ENCODE data around the gene MAG. TPM values are rescaled to one million over a fixed set of nuclear protein-coding genes. Genes with fewer than 3 reads are reported as not detected.

The MAG gene
- total and polyA plus RNA-seq, 2 of the 8 experiments (the other 6 are each of a cell fraction or from before 2014, with no cell fraction given) = 0.20 to 1.3 TPM

DNA sequence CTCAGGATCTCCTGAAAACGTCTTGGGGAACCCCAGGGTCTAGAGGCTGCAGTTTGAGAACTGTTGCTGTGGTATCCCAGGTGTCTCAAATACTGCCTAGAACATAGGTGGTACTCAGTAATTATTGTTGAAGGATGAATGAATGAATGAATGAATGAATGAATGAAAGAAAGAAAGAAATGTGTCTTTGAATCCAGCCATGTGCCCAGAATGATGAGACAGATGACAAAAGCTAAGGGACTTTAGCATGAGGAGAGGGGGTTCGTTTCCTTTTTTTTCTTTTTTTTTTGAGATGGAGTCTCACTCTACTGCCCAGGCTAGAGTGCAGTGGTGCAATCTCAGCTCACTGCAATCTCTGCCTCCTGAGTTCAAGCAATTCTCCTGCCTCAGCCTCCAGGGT, 35.4 kb upstream of the MAG start (continued):
- TF ChIP-seq, protein P1, sequence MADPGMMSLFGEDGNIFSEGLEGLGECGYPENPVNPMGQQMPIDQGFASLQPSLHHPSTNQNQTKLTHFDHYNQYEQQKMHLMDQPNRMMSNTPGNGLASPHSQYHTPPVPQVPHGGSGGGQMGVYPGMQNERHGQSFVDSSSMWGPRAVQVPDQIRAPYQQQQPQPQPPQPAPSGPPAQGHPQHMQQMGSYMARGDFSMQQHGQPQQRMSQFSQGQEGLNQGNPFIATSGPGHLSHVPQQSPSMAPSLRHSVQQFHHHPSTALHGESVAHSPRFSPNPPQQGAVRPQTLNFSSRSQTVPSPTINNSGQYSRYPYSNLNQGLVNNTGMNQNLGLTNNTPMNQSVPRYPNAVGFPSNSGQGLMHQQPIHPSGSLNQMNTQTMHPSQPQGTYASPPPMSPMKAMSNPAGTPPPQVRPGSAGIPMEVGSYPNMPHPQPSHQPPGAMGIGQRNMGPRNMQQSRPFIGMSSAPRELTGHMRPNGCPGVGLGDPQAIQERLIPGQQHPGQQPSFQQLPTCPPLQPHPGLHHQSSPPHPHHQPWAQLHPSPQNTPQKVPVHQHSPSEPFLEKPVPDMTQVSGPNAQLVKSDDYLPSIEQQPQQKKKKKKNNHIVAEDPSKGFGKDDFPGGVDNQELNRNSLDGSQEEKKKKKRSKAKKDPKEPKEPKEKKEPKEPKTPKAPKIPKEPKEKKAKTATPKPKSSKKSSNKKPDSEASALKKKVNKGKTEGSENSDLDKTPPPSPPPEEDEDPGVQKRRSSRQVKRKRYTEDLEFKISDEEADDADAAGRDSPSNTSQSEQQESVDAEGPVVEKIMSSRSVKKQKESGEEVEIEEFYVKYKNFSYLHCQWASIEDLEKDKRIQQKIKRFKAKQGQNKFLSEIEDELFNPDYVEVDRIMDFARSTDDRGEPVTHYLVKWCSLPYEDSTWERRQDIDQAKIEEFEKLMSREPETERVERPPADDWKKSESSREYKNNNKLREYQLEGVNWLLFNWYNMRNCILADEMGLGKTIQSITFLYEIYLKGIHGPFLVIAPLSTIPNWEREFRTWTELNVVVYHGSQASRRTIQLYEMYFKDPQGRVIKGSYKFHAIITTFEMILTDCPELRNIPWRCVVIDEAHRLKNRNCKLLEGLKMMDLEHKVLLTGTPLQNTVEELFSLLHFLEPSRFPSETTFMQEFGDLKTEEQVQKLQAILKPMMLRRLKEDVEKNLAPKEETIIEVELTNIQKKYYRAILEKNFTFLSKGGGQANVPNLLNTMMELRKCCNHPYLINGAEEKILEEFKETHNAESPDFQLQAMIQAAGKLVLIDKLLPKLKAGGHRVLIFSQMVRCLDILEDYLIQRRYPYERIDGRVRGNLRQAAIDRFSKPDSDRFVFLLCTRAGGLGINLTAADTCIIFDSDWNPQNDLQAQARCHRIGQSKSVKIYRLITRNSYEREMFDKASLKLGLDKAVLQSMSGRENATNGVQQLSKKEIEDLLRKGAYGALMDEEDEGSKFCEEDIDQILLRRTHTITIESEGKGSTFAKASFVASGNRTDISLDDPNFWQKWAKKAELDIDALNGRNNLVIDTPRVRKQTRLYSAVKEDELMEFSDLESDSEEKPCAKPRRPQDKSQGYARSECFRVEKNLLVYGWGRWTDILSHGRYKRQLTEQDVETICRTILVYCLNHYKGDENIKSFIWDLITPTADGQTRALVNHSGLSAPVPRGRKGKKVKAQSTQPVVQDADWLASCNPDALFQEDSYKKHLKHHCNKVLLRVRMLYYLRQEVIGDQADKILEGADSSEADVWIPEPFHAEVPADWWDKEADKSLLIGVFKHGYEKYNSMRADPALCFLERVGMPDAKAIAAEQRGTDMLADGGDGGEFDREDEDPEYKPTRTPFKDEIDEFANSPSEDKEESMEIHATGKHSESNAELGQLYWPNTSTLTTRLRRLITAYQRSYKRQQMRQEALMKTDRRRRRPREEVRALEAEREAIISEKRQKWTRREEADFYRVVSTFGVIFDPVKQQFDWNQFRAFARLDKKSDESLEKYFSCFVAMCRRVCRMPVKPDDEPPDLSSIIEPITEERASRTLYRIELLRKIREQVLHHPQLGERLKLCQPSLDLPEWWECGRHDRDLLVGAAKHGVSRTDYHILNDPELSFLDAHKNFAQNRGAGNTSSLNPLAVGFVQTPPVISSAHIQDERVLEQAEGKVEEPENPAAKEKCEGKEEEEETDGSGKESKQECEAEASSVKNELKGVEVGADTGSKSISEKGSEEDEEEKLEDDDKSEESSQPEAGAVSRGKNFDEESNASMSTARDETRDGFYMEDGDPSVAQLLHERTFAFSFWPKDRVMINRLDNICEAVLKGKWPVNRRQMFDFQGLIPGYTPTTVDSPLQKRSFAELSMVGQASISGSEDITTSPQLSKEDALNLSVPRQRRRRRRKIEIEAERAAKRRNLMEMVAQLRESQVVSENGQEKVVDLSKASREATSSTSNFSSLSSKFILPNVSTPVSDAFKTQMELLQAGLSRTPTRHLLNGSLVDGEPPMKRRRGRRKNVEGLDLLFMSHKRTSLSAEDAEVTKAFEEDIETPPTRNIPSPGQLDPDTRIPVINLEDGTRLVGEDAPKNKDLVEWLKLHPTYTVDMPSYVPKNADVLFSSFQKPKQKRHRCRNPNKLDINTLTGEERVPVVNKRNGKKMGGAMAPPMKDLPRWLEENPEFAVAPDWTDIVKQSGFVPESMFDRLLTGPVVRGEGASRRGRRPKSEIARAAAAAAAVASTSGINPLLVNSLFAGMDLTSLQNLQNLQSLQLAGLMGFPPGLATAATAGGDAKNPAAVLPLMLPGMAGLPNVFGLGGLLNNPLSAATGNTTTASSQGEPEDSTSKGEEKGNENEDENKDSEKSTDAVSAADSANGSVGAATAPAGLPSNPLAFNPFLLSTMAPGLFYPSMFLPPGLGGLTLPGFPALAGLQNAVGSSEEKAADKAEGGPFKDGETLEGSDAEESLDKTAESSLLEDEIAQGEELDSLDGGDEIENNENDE (IDR thresholded peaks at IDR 0.05; ENCODE audit: insufficient replicate concordance, low read length) = no peak
- TF ChIP-seq TAF7 (optimal IDR thresholded peaks at IDR 0.05; ENCODE audit: borderline replicate concordance, low read depth, low read length) (no peak), RFX5 (IDR thresholded peaks at IDR 0.05; ENCODE audit: borderline replicate concordance, low read depth, low read length) (no peak), SIX5 (IDR thresholded peaks at IDR 0.05; ENCODE audit: low read depth, low read length) (no peak), CTBP2 (IDR thresholded peaks at IDR 0.05; ENCODE audit: borderline replicate concordance, insufficient read depth, insufficient read length, low read length) (no peak), GTF2F1 (IDR thresholded peaks at IDR 0.05; ENCODE audit: borderline replicate concordance, low read depth, low read length) (no peak), CHD1 (IDR thresholded peaks at IDR 0.05; ENCODE audit: low read depth, low read length) (no peak)
- TF ChIP-seq, protein P2, sequence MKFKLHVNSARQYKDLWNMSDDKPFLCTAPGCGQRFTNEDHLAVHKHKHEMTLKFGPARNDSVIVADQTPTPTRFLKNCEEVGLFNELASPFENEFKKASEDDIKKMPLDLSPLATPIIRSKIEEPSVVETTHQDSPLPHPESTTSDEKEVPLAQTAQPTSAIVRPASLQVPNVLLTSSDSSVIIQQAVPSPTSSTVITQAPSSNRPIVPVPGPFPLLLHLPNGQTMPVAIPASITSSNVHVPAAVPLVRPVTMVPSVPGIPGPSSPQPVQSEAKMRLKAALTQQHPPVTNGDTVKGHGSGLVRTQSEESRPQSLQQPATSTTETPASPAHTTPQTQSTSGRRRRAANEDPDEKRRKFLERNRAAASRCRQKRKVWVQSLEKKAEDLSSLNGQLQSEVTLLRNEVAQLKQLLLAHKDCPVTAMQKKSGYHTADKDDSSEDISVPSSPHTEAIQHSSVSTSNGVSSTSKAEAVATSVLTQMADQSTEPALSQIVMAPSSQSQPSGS (IDR thresholded peaks at IDR 0.05; ENCODE audit: low read length) = no peak
- TF ChIP-seq, protein P3, sequence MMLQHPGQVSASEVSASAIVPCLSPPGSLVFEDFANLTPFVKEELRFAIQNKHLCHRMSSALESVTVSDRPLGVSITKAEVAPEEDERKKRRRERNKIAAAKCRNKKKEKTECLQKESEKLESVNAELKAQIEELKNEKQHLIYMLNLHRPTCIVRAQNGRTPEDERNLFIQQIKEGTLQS (IDR thresholded peaks at IDR 0.05; ENCODE audit: insufficient read depth, low read depth, low read length) = no peak

All from H1 (cell line).